Measurements from ENCODE around the gene FBXW11.
"Not testable (repeated sequence)": the region's sequence is repeated elsewhere in the genome, so short reads cannot be mapped to it uniquely, and the experiment has no call there.

Gene FBXW11

GRCh38 chr5:172020110-172020786 is 13.8 kb upstream of the FBXW11 start:
- DNase-seq (ENCODE audit: low read depth in 2 of 3, low spot score in 2 of 3) = not testable (repeated sequence)

GRCh38 chr5:172015346-172015745 is 8.9 kb upstream of the FBXW11 start:
- DNase-seq (ENCODE audit: low read depth in 2 of 3, low spot score in 2 of 3) = no peak

GRCh38 chr5:172010278-172010677 is 3.8 kb upstream of the FBXW11 start:
- DNase-seq (ENCODE audit: low read depth in 2 of 3, low spot score in 2 of 3) = no peak

- DNase-seq (ENCODE audit: low read depth in 2 of 3, low spot score in 2 of 3) = no peak
These were observed 3.3 kb upstream of the FBXW11 start for GRCh38 chr5:172009536-172010270.

- no peak for DNase-seq (ENCODE audit: low read depth in 2 of 3, low spot score in 2 of 3)
These were observed 2.3 kb upstream of the FBXW11 start for GRCh38 chr5:172008689-172009141.

GRCh38 chr5:172008111-172008455 is 1.6 kb upstream of the FBXW11 start:
- no peak for DNase-seq (ENCODE audit: low read depth in 2 of 3, low spot score in 2 of 3)

- DNase-seq (ENCODE audit: low read depth in 2 of 3, low spot score in 2 of 3) = no peak
These were observed 1.0 kb upstream of the FBXW11 start for GRCh38 chr5:172007175-172008110.

GRCh38 chr5:172005708-172006320 is 624 bp downstream of the FBXW11 start:
- peak in 1 of 3 experiments; percentile 10 for DNase-seq (ENCODE audit: low read depth in 2 of 3, low spot score in 2 of 3)

GRCh38 chr5:172004824-172005237 is 1.6 kb downstream of the FBXW11 start:
- no peak for DNase-seq (ENCODE audit: low read depth in 2 of 3, low spot score in 2 of 3)

- DNase-seq (ENCODE audit: low read depth in 2 of 3, low spot score in 2 of 3) = no peak
These were observed 2.7 kb downstream of the FBXW11 start for GRCh38 chr5:172003746-172004145.

GRCh38 chr5:172002840-172003512 is 3.5 kb downstream of the FBXW11 start:
- DNase-seq (ENCODE audit: low read depth in 2 of 3, low spot score in 2 of 3) = no peak

GRCh38 chr5:172002310-172002709 is 4.1 kb downstream of the FBXW11 start:
- no peak for DNase-seq (ENCODE audit: low read depth in 2 of 3, low spot score in 2 of 3)

- no peak for DNase-seq (ENCODE audit: low read depth in 2 of 3, low spot score in 2 of 3)
These were observed 6.6 kb downstream of the FBXW11 start for GRCh38 chr5:171999877-172000276.

GRCh38 chr5:171999100-171999499 is 7.3 kb downstream of the FBXW11 start:
- DNase-seq (ENCODE audit: low read depth in 2 of 3, low spot score in 2 of 3) = no peak

GRCh38 chr5:171997011-171997410 is 9.4 kb downstream of the FBXW11 start:
- no peak for DNase-seq (ENCODE audit: low read depth in 2 of 3, low spot score in 2 of 3)

- DNase-seq (ENCODE audit: low read depth in 2 of 3, low spot score in 2 of 3) = no peak
These were observed 13.6 kb downstream of the FBXW11 start for GRCh38 chr5:171992813-171993212.

- no peak for DNase-seq (ENCODE audit: low read depth in 2 of 3, low spot score in 2 of 3)
These were observed 14.1 kb downstream of the FBXW11 start for GRCh38 chr5:171992305-171992704.

- no peak for DNase-seq (ENCODE audit: low read depth in 2 of 3, low spot score in 2 of 3)
These were observed 15.8 kb downstream of the FBXW11 start for GRCh38 chr5:171990713-171991015.

GRCh38 chr5:171989946-171990712 is 16.3 kb downstream of the FBXW11 start:
- no peak for DNase-seq (ENCODE audit: low read depth in 2 of 3, low spot score in 2 of 3)

- DNase-seq (ENCODE audit: low read depth in 2 of 3, low spot score in 2 of 3) = no peak
These were observed 17.2 kb downstream of the FBXW11 start for GRCh38 chr5:171989276-171989675.
